PC-3 (cell line): Measurements from ENCODE around the gene TARM1. TPM values are rescaled to one million over a fixed set of nuclear protein-coding genes. Genes with fewer than 3 reads are reported as not detected.
A peak's percentile ranks its signal among the peaks of the same experiment; 100 is the strongest.

Experiments used
- ATAC-seq: fragments of 200-7000 bp; cut with Tn5 transposase; 2 replicates; pipeline ENCODE4 v1.9.1; 2020; ENCODE audit warnings: mild to moderate bottlenecking, moderate library complexity
- BruUV-seq: library from RNA; stranded (reverse); fragments of 400-500 nt; replicated peaks from 2 replicates; lab custom pipeline; 2021; lab: Mats Ljungman, UMichigan
- CTCF ChIA-PET: fragments of 300-600 bp; sonication (Branson Sonifier 250); formaldehyde crosslinking; loops from one replicate; lab custom pipeline; 2022; ENCODE audit warnings: antibody characterized with exemption; lab: Charles Lee
- POLR2A ChIA-PET: fragments of 300-600 bp; sonication (Branson Sonifier 250); formaldehyde crosslinking; loops from one replicate; lab custom pipeline; 2022; ENCODE audit warnings: antibody characterized with exemption; ENCODE audit not compliant: unreplicated experiment; lab: Charles Lee
- DNase-seq: peaks from one replicate; pipeline ENCODE4 v3.0.0-alpha.2; 2015
- H2AFZ ChIP-seq: fragments of 300-600 bp; sonication (generic); 2 replicates; pipeline ENCODE4 v1.6.0; 2016; ENCODE audit warnings: antibody characterized with exemption, low read length
- H3F3A ChIP-seq: fragments of 300-600 bp; sonication (generic); one replicate; pipeline ENCODE4 v1.6.0; 2017; ENCODE audit warnings: antibody characterized with exemption, low read length, control low read depth, mild to moderate bottlenecking; ENCODE audit not compliant: unreplicated experiment
- H3K27ac ChIP-seq: fragments of 300-600 bp; sonication (generic); 2 replicates; pipeline ENCODE4 v1.5.1; 2016; ENCODE audit warnings: mild to moderate bottlenecking, low read length
- H3K27me3 ChIP-seq: fragments of 300-600 bp; sonication (generic); 2 replicates; pipeline ENCODE4 v1.6.1; 2016; ENCODE audit warnings: low read length, mixed read lengths
- H3K36me3 ChIP-seq: fragments of 300-600 bp; sonication (generic); 2 replicates; pipeline ENCODE4 v1.6.1; 2016; ENCODE audit warnings: low read depth, mixed run types, low read length, mixed read lengths
- H3K4me1 ChIP-seq: fragments of 300-600 bp; sonication (generic); 2 replicates; pipeline ENCODE4 v1.5.1; 2016; ENCODE audit warnings: low read length; ENCODE audit not compliant: insufficient read depth
- H3K4me2 ChIP-seq: fragments of 300-600 bp; sonication (generic); 2 replicates; pipeline ENCODE4 v1.6.0; 2016; ENCODE audit warnings: low read length
- H3K4me3 ChIP-seq: fragments of 300-600 bp; sonication (generic); 2 replicates; pipeline ENCODE4 v1.5.1; 2016; ENCODE audit warnings: mild to moderate bottlenecking, low read length, mixed read lengths
- H3K79me2 ChIP-seq: fragments of 300-600 bp; sonication (generic); 2 replicates; pipeline ENCODE4 v1.6.1; 2017; ENCODE audit warnings: low read length, mixed read lengths
- H3K9ac ChIP-seq: fragments of 300-600 bp; sonication (generic); 2 replicates; pipeline ENCODE4 v1.6.0; 2016; ENCODE audit warnings: mild to moderate bottlenecking, low read length
- H3K9me2 ChIP-seq: fragments of 300-600 bp; sonication (generic); replicated peaks from 2 replicates; pipeline ENCODE4 v1.6.1; 2016; ENCODE audit warnings: mixed run types, low read length, mixed read lengths
- H3K9me3 ChIP-seq: fragments of 300-600 bp; sonication (generic); 2 replicates; pipeline ENCODE4 v1.6.1; 2016; ENCODE audit warnings: low read length, mixed read lengths
- H4K20me1 ChIP-seq: fragments of 300-600 bp; sonication (generic); 2 replicates; pipeline ENCODE4 v1.6.1; 2016; ENCODE audit warnings: low read length, mixed read lengths
- CTCF ChIP-seq: fragments of 300-600 bp; sonication (generic); conservative IDR thresholded peaks from 2 replicates; pipeline ENCODE4 v1.5.1; 2017; ENCODE audit warnings: antibody characterized with exemption, low read depth, mild to moderate bottlenecking, low read length
- EZH2 ChIP-seq: fragments of 300-600 bp; sonication (generic); IDR thresholded peaks from one replicate; pipeline ENCODE4 v1.6.1; 2017; ENCODE audit warnings: antibody characterized with exemption, mild to moderate bottlenecking, low read length; ENCODE audit not compliant: unreplicated experiment
- EZH2phosphoT487 ChIP-seq: fragments of 300-600 bp; sonication (generic); IDR thresholded peaks from 2 replicates; pipeline ENCODE4 v1.6.1; 2018; ENCODE audit warnings: mild to moderate bottlenecking, antibody characterized with exemption, low read length, borderline replicate concordance
- intact Hi-C: fragments of 100-400 bp; cut with micrococcal nuclease; formaldehyde crosslinking; loops from 2 replicates; pipeline ENCODE4 v1.9.0; 2023
- total RNA-seq: library from RNA; depleted of rRNA; stranded (reverse); fragments of >200 nt; gene quantifications from 2 replicates; pipeline ENCODE4 v1.2.3, GENCODE V29; 2014

Gene TARM1
- total RNA-seq, 1 experiment from 2014 or later: not detected

DNA sequence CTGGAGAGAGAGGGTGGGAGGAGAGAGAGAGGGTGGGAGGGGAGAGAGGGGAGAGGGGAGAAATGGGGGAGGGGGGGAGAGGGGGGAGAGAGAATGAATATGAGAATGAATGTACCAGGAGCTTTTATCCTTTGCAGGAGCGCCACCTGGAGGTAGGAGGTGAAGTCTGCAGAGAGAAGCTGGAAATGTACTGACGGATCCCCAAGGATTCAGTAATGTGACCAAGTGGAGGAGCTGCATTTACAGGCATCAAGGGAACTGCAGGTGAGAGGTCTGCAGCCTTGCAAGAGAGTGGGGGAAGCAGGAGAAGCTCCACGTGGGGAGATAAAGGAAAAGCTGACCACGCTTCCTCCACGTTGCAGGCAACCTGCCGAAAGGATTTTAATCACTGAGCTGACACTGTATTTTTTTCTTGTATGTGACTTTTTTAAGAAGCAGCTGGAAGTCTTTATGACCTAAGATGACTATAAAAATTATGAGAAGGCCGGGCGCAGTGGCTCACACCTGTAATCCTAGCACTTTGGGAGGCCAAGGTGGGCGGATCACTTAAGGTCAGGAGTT is 51.2 kb downstream of the TARM1 start:
- POLR2A ChIA-PET: interaction anchor here (0.5 to 0.8 kb wide), 3 partner anchors 50 to 164 kb away, joined by 3 to 8 read pairs (median 8); no protein-coding TSS in a partner anchor
- ATAC-seq: peak; percentile 79
- TF ChIP-seq EZH2 (no peak), EZH2phosphoT487 (no peak), CTCF (peak; percentile 80)
- CTCF ChIA-PET: interaction anchor here (0.5 to 1.3 kb wide), 29 partner anchors 8 to 835 kb away, joined by 3 to 26 read pairs (median 6); partner anchors contain the start of genes CACNG6, MYADM and PRKCG
- no peaks in the 10 kb centered on the region for H3K79me2 ChIP-seq
- no TSS peak for BruUV-seq
- no peaks in the 10 kb centered on the region for H3K36me3 ChIP-seq
- peaks cover 21% of the 10 kb centered on the region for H3K4me1 ChIP-seq
- intact Hi-C loops: loop anchor here (1.0 to 2.0 kb wide), 2 partner anchors 49 to 188 kb away; no protein-coding TSS in a partner anchor
- no peaks in the 10 kb centered on the region for H3F3A ChIP-seq
- H3K4me3 ChIP-seq: no peak overlapping the region
- no peak overlapping the region for H3K9ac ChIP-seq
- no peaks in the 10 kb centered on the region for H3K27me3 ChIP-seq
- H2AFZ ChIP-seq: peak overlapping the region; percentile 25; the same call in 1 of the 2 replicates
- no peak overlapping the region for H3K27ac ChIP-seq
- peak overlapping the region; percentile 79 for H3K4me2 ChIP-seq
- H4K20me1 ChIP-seq: no peaks in the 10 kb centered on the region
- no peaks in the 10 kb centered on the region for H3K9me3 ChIP-seq
- peak; percentile 94 for DNase-seq
- H3K9me2 ChIP-seq: no peaks in the 10 kb centered on the region

GRCh38 chr19:54029301-54029700 is 51.9 kb downstream of the TARM1 start:
- DNase-seq (no peak), ATAC-seq (no peak)
- no peaks in the 10 kb centered on the region for H3K9me3 ChIP-seq
- H3K36me3 ChIP-seq: no peaks in the 10 kb centered on the region
- intact Hi-C loops: no loop called here
- no peak overlapping the region for H2AFZ ChIP-seq
- no TSS peak for BruUV-seq
- no peak overlapping the region for H3K4me2 ChIP-seq
- no peak for TF ChIP-seq EZH2phosphoT487
- no peak for TF ChIP-seq CTCF
- no peak for TF ChIP-seq EZH2
- no peaks in the 10 kb centered on the region for H3F3A ChIP-seq
- no peaks in the 10 kb centered on the region for H3K79me2 ChIP-seq
- H3K9me2 ChIP-seq: no peaks in the 10 kb centered on the region
- peaks cover 23% of the 10 kb centered on the region for H3K4me1 ChIP-seq
- no peak overlapping the region for H3K4me3 ChIP-seq
- no peaks in the 10 kb centered on the region for H3K27me3 ChIP-seq
- ChIA-PET CTCF (interaction anchor here (0.5 to 1.3 kb wide), 14 partner anchors 24 to 236 kb away, joined by 3 to 26 read pairs (median 6); partner anchors contain the start of genes CACNG6, MYADM and PRKCG), POLR2A (no interaction called here)
- no peaks in the 10 kb centered on the region for H4K20me1 ChIP-seq
- no peak overlapping the region for H3K27ac ChIP-seq
- no peak overlapping the region for H3K9ac ChIP-seq

- no peaks in the 10 kb centered on the region for H3K79me2 ChIP-seq
- CTCF ChIA-PET: no interaction called here
- H3K36me3 ChIP-seq: no peaks in the 10 kb centered on the region
- intact Hi-C loops: no loop called here
- no peak overlapping the region for H2AFZ ChIP-seq
- H3K9me3 ChIP-seq: no peaks in the 10 kb centered on the region
- H3F3A ChIP-seq: no peaks in the 10 kb centered on the region
- TF ChIP-seq EZH2phosphoT487 (no peak), EZH2 (no peak)
- peaks cover 40% of the 10 kb centered on the region for H3K4me1 ChIP-seq
- ATAC-seq: no peak
- no TSS peak for BruUV-seq
- DNase-seq: no peak
- H4K20me1 ChIP-seq: no peaks in the 10 kb centered on the region
- H3K9me2 ChIP-seq: no peaks in the 10 kb centered on the region
- no peak overlapping the region for H3K4me2 ChIP-seq
- H3K9ac ChIP-seq: no peak overlapping the region
- no peak overlapping the region for H3K4me3 ChIP-seq
- H3K27me3 ChIP-seq: no peaks in the 10 kb centered on the region
- POLR2A ChIA-PET: no interaction called here
- no peak overlapping the region for H3K27ac ChIP-seq
Observed at GRCh38 chr19:54026656-54027055, 54.5 kb downstream of the TARM1 start.
